AG04449 (cell line): ENCODE measurements around the gene CLTCL1.

Experiments used
- CTCF ChIA-PET: fragments of 350-600 bp; formaldehyde crosslinking; extraction: SDS; loops from one replicate; lab custom pipeline; 2021; ENCODE audit warnings: antibody characterized with exemption; lab: Yijun Ruan, JAX
- POLR2A ChIA-PET: fragments of 400-600, 350-600 bp; formaldehyde crosslinking; extraction: SDS; loops from one replicate; lab custom pipeline; 2020; ENCODE audit warnings: antibody characterized with exemption, inconsistent platforms; lab: Yijun Ruan, JAX
- DNase-seq: peaks from one replicate; pipeline ENCODE4 v3.0.0-alpha.2; 2010; ENCODE audit warnings: low read depth, low spot score
- H3K4me3 ChIP-seq: 2 replicates; pipeline ENCODE4 v1.5.1; 2011; ENCODE audit warnings: low read depth, mild to moderate bottlenecking, control low read depth, low read length
- TF ChIP-seq, protein P1 (sequence below): IDR thresholded peaks from one replicate; pipeline ENCODE4 v1.5.1; 2011; ENCODE audit warnings: mild to moderate bottlenecking, moderate library complexity, low read length, control low read depth, inconsistent platforms; ENCODE audit not compliant: insufficient read depth; ENCODE audit errors: missing control alignments

CLTCL1 gene

DNA sequence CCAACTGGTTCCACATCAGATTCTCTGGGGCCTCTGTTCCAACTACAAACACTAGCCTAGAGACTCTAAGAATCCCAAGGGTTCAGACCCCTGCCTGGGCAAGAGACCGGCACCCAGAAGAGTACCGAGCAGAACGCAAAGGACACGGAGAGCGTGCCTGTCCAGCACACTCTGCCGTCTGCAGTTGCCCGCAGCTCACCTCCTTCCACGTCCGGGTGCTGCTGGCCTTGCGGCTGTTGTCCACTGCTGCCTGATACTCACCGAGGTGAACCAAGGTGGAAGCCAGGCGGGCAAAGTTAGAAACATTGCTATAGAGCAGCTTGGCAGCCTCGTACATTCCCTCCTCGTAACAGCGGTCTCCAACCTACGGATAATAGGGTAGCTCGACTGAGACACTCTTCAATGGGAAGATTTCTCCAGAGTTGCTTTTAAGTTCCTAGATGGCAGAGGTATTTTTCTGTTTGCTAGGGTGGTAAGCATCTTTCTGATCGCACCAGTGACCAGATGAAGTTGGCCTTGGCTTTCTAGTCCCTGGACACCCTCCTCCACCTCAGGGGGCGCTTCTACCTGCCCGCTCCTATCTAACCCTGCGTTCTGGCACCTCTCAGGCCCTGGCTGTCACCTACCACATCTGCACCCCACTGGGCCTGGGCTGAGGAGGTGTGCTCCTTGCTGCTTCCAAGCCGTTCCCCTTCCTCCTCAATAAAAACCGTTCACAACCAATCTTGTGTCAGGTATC lies 90.2 kb downstream of the CLTCL1 start:
- CTCF ChIA-PET: interaction anchor here (1.1 kb wide), 1 partner anchor 99 kb away, joined by 3 read pairs; no protein-coding TSS in a partner anchor
- no peak overlapping the region for H3K4me3 ChIP-seq
- POLR2A ChIA-PET: no interaction called here
- no peak for DNase-seq
- TF ChIP-seq, protein P1, sequence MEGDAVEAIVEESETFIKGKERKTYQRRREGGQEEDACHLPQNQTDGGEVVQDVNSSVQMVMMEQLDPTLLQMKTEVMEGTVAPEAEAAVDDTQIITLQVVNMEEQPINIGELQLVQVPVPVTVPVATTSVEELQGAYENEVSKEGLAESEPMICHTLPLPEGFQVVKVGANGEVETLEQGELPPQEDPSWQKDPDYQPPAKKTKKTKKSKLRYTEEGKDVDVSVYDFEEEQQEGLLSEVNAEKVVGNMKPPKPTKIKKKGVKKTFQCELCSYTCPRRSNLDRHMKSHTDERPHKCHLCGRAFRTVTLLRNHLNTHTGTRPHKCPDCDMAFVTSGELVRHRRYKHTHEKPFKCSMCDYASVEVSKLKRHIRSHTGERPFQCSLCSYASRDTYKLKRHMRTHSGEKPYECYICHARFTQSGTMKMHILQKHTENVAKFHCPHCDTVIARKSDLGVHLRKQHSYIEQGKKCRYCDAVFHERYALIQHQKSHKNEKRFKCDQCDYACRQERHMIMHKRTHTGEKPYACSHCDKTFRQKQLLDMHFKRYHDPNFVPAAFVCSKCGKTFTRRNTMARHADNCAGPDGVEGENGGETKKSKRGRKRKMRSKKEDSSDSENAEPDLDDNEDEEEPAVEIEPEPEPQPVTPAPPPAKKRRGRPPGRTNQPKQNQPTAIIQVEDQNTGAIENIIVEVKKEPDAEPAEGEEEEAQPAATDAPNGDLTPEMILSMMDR: no peak

- POLR2A ChIA-PET: no interaction called here
- TF ChIP-seq, protein P1: no peak
- no peak for DNase-seq
- H3K4me3 ChIP-seq: no peak overlapping the region
- CTCF ChIA-PET: interaction anchor here (1.8 kb wide), 1 partner anchor 20 kb away, joined by 8 read pairs; the partner anchor contains the start of gene SLC25A1
These were observed 92.0 kb downstream of the CLTCL1 start for GRCh38 chr22:19199479-19199878.

- CTCF ChIA-PET: no interaction called here
- POLR2A ChIA-PET: no interaction called here
- DNase-seq: no peak
- H3K4me3 ChIP-seq: no peak overlapping the region
- TF ChIP-seq, protein P1: no peak
These were observed 93.3 kb downstream of the CLTCL1 start for GRCh38 chr22:19197997-19198865.

DNA sequence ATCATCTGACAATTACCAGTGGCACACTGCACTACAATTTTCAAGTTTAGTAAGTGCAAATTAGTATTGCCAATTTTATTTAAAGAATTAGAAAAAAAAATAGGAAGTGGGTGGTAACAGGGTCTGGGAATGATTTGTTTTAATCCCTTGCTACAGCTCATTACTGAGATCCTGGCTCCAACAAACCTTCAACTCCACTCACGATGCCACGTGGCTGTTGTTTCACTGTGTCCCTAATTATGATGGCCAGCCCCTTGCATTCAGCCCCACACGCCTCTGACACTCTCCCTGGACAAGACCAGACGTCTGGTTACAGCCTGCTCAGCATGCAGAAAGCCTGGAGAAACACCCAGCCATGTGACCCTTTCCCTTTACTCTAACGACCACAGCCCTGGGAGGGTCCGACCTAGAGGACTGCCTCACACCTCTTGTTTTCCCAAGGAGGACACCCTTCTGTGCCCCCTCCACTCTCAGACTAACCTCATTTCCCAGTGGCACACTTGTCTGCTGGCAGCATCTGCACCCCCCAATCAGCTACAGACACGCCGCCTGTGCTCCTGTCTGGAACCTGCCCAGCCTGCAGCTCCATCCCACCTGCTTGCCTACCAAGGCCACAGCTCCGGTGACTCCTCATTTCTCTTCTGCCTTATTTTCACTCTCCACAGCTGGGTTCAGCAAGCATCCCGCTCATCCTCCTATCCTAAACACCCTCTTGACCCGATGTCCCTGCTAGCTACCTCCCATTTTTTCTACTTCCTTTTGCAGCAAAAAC lies 94.5 kb downstream of the CLTCL1 start:
- no peak overlapping the region for H3K4me3 ChIP-seq
- POLR2A ChIA-PET: no interaction called here
- DNase-seq: no peak
- TF ChIP-seq, protein P1: no peak
- CTCF ChIA-PET: interaction anchor here (1.0 kb wide), 1 partner anchor 14 kb away, joined by 4 read pairs; no protein-coding TSS in a partner anchor

DNA sequence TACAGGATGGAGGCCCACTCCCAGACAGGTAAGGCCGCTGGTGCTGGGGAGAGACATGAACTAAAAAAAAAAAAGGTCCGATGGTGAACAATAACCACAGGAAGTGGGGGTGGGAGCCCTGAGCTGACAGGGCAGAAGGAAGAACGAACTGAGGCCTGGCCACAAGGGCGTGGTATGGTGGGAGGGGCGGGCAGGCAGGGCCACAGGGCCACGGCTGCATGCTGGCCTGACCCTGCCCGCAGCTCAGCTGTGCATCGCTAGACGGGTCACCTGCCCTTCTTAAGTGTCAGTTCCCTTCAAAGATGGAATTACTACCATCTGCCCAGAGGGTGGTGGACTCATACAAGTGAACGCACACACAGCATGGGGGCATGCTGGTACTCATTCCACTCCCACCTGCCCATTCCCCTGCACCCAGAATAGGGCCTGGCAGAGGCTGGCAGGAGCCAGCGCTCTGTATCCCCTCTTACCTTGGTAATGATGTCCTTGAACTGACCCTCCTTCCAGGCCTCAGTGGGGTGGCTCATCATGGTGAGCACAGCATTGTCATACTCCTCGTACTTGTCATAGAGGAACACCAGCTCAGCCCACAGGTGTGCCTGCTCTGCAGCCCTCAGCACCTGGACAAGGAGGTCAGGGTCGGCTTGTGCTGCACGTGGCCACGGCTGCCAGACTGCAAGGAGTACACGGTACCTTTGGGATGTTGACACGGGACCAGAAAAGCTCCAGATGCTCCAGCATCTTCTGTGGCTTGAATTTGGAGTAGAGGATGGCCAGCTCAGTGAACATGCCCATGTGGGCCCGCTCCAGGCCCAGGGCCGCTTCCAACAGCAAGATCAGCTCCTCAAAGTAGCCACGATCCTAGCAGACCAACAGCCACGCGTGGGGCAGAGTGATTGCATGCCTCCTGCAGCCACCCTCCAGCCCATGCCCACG lies 95.5 kb downstream of the CLTCL1 start:
- TF ChIP-seq, protein P1: no peak
- ChIA-PET CTCF (interaction anchor here (1.0 kb wide), 1 partner anchor 13 kb away, joined by 4 read pairs; no protein-coding TSS in a partner anchor), POLR2A (no interaction called here)
- no peak overlapping the region for H3K4me3 ChIP-seq
- DNase-seq: no peak
